Activated naive CD4-positive, alpha-beta T cell treated with anti-CD3 and anti-CD28 coated beads, Interleukin-2, amount 50 U/mL, for 72 hours (primary cell): Measurements from ENCODE around the gene BTBD3. TPM values are rescaled to one million over a fixed set of nuclear protein-coding genes. Genes with fewer than 3 reads are reported as not detected.

ENCODE experiments used
- ATAC-seq, 2 donors: fragments of 150-1000 bp; cut with Tn5 transposase; 2 replicates each; pipeline ENCODE4 v1.10.0; 2021; ENCODE audit warnings: mild to moderate bottlenecking in 2 of 2, moderate library complexity in 2 of 2
- DNase-seq, 2 donors: peaks; one replicate each; pipeline ENCODE4 v3.0.0; 2021 to 2022; ENCODE audit warnings: low spot score in 2 of 2
- H3K27ac Mint-ChIP-seq, 2 donors: one replicate each; pipeline ENCODE4 v1.8.0; 2022; ENCODE audit warnings: mild to moderate bottlenecking in 2 of 2, mixed read lengths in 2 of 2
- H3K36me3 Mint-ChIP-seq, 2 donors: one replicate each; pipeline ENCODE4 v1.8.0; 2022; ENCODE audit warnings: mixed read lengths in 2 of 2
- H3K9me3 Mint-ChIP-seq, 2 donors: one replicate each; pipeline ENCODE4 v1.8.0; 2022; ENCODE audit warnings: mixed read lengths in 2 of 2
- total RNA-seq, 2 donors: library from RNA; stranded (reverse); gene quantifications; one replicate each; pipeline ENCODE4 v1.2.3, GENCODE V29; 2022

Gene BTBD3
- total RNA-seq, 2 donors from 2014 or later: 10.2 to 11.9 TPM

- Mint-ChIP-seq H3K27ac (no peak overlapping the region), H3K9me3 (no peaks in the 10 kb centered on the region), H3K36me3 (peaks cover 4 to 6% of the 10 kb centered on the region in 2 donors)
- no peak for ATAC-seq
- no peak for DNase-seq
Observed at GRCh38 chr20:11906626-11907480, 10.8 kb upstream of the BTBD3 start.

- Mint-ChIP-seq H3K9me3 (no peaks in the 10 kb centered on the region), H3K27ac (no peak overlapping the region), H3K36me3 (peaks cover 4 to 6% of the 10 kb centered on the region in 2 donors)
- no peak for DNase-seq
- ATAC-seq: no peak
Observed at GRCh38 chr20:11907621-11908020, 10.1 kb upstream of the BTBD3 start.

- Mint-ChIP-seq H3K27ac (no peak overlapping the region), H3K9me3 (no peaks in the 10 kb centered on the region), H3K36me3 (no peaks in the 10 kb centered on the region)
- ATAC-seq: peak in 1 of 2 donors; percentile 49
- no peak for DNase-seq
Observed at GRCh38 chr20:11912013-11912658, 5.6 kb upstream of the BTBD3 start.

- no peak for ATAC-seq
- DNase-seq: no peak
- Mint-ChIP-seq H3K36me3 (no peaks in the 10 kb centered on the region), H3K9me3 (no peaks in the 10 kb centered on the region), H3K27ac (no peak overlapping the region)
Observed at GRCh38 chr20:11912659-11913415, 4.9 kb upstream of the BTBD3 start.

GRCh38 chr20:11918391-11918845 is 725 bp downstream of the BTBD3 start:
- DNase-seq (no peak), ATAC-seq (no peak)
- Mint-ChIP-seq H3K27ac (no peak overlapping the region), H3K36me3 (peaks cover 6% of the 10 kb centered on the region in 2 donors), H3K9me3 (no peaks in the 10 kb centered on the region)

- DNase-seq (no peak), ATAC-seq (no peak)
- H3K9me3 Mint-ChIP-seq: no peaks in the 10 kb centered on the region
- no peak overlapping the region for H3K27ac Mint-ChIP-seq
- peaks cover 6% of the 10 kb centered on the region in 2 donors for H3K36me3 Mint-ChIP-seq
Observed at GRCh38 chr20:11918981-11919380, 1.3 kb downstream of the BTBD3 start.

- no peak for ATAC-seq
- peaks cover 6% of the 10 kb centered on the region in 2 donors for H3K36me3 Mint-ChIP-seq
- no peak for DNase-seq
- no peak overlapping the region for H3K27ac Mint-ChIP-seq
- H3K9me3 Mint-ChIP-seq: no peaks in the 10 kb centered on the region
Observed at GRCh38 chr20:11919581-11919980, 1.9 kb downstream of the BTBD3 start.

GRCh38 chr20:11920083-11920482 is 2.4 kb downstream of the BTBD3 start:
- peaks cover 6% of the 10 kb centered on the region in 2 donors for H3K36me3 Mint-ChIP-seq
- H3K9me3 Mint-ChIP-seq: no peaks in the 10 kb centered on the region
- ATAC-seq (no peak), DNase-seq (no peak)
- H3K27ac Mint-ChIP-seq: no peak overlapping the region

- Mint-ChIP-seq H3K9me3 (no peaks in the 10 kb centered on the region), H3K36me3 (peaks cover 6% of the 10 kb centered on the region in 2 donors), H3K27ac (no peak overlapping the region)
- DNase-seq (no peak), ATAC-seq (no peak)
Observed at GRCh38 chr20:11921321-11921720, 3.6 kb downstream of the BTBD3 start.

- DNase-seq: no peak
- H3K27ac Mint-ChIP-seq: no peak overlapping the region
- ATAC-seq: no peak
- H3K9me3 Mint-ChIP-seq: no peaks in the 10 kb centered on the region
- H3K36me3 Mint-ChIP-seq: peaks cover 6% of the 10 kb centered on the region in 2 donors
Observed at GRCh38 chr20:11922561-11922960, 4.9 kb downstream of the BTBD3 start.

- H3K36me3 Mint-ChIP-seq: peaks cover 6 to 10% of the 10 kb centered on the region in 2 donors
- DNase-seq: no peak
- no peak for ATAC-seq
- H3K27ac Mint-ChIP-seq: no peak overlapping the region
- H3K9me3 Mint-ChIP-seq: peaks cover 0 to 3% of the 10 kb centered on the region in 2 donors
Observed at GRCh38 chr20:11924923-11925322, 7.2 kb downstream of the BTBD3 start.

GRCh38 chr20:11926292-11926998 is 8.8 kb downstream of the BTBD3 start:
- peaks cover 0 to 3% of the 10 kb centered on the region in 2 donors for H3K9me3 Mint-ChIP-seq
- DNase-seq (no peak), ATAC-seq (no peak)
- peaks cover 6 to 10% of the 10 kb centered on the region in 2 donors for H3K36me3 Mint-ChIP-seq
- H3K27ac Mint-ChIP-seq: no peak overlapping the region

- H3K36me3 Mint-ChIP-seq: peaks cover 0 to 4% of the 10 kb centered on the region in 2 donors
- peaks cover 0 to 9% of the 10 kb centered on the region in 2 donors for H3K9me3 Mint-ChIP-seq
- ATAC-seq (no peak), DNase-seq (no peak)
- no peak overlapping the region for H3K27ac Mint-ChIP-seq
Observed at GRCh38 chr20:11929947-11930346, 12.3 kb downstream of the BTBD3 start.

GRCh38 chr20:11935212-11936154 is 17.8 kb downstream of the BTBD3 start:
- Mint-ChIP-seq H3K36me3 (no peaks in the 10 kb centered on the region), H3K27ac (no peak overlapping the region), H3K9me3 (peaks cover 0 to 9% of the 10 kb centered on the region in 2 donors)
- ATAC-seq: no peak
- DNase-seq: no peak

GRCh38 chr20:11936157-11936556 is 18.5 kb downstream of the BTBD3 start:
- no peak for ATAC-seq
- no peak overlapping the region for H3K27ac Mint-ChIP-seq
- no peak for DNase-seq
- no peaks in the 10 kb centered on the region for H3K36me3 Mint-ChIP-seq
- peaks cover 0 to 9% of the 10 kb centered on the region in 2 donors for H3K9me3 Mint-ChIP-seq
